Activated CD8-positive, alpha-beta T cell treated with anti-CD3 and anti-CD28 coated beads for 36 hours (primary cell): ENCODE data around the gene LIM2. TPM values are rescaled to one million over a fixed set of nuclear protein-coding genes. Genes with fewer than 3 reads are reported as not detected.

Source experiments
- ATAC-seq: fragments of 200-7000 bp; cut with Tn5 transposase; one replicate; pipeline ENCODE4 v1.10.0; 2021; ENCODE audit warnings: mild to moderate bottlenecking, moderate library complexity
- CTCF ChIA-PET: fragments of 350-600 bp; sonication (Branson Sonifier 250); formaldehyde crosslinking; loops from one replicate; lab custom pipeline; 2021; ENCODE audit warnings: antibody characterized with exemption; lab: Charles Lee
- POLR2A ChIA-PET: fragments of 350-600 bp; sonication (Branson Sonifier 250); formaldehyde crosslinking; loops from one replicate; lab custom pipeline; 2021; ENCODE audit warnings: antibody characterized with exemption; lab: Charles Lee
- DNase-seq: peaks from one replicate; pipeline ENCODE4 v3.0.0-alpha.2; 2020
- H3K27ac Mint-ChIP-seq: one replicate; pipeline ENCODE4 v1.8.0; 2021; ENCODE audit warnings: mild to moderate bottlenecking, mixed read lengths
- H3K27me3 Mint-ChIP-seq: one replicate; pipeline ENCODE4 v1.8.0; 2021; ENCODE audit warnings: mixed read lengths
- H3K36me3 Mint-ChIP-seq: one replicate; pipeline ENCODE4 v1.8.0; 2021; ENCODE audit warnings: low read depth, mixed read lengths
- H3K4me1 Mint-ChIP-seq: one replicate; pipeline ENCODE4 v1.8.0; 2021; ENCODE audit warnings: low read depth, mixed read lengths
- H3K4me3 Mint-ChIP-seq: one replicate; pipeline ENCODE4 v1.8.0; 2021; ENCODE audit warnings: mild to moderate bottlenecking, moderate library complexity, mixed read lengths
- H3K9me3 Mint-ChIP-seq: one replicate; pipeline ENCODE4 v1.8.0; 2021; ENCODE audit warnings: mixed read lengths
- CTCF ChIP-seq: fragments of 200-600 bp; IDR thresholded peaks from one replicate; pipeline ENCODE4 v1.8.0; 2022; ENCODE audit warnings: antibody characterized with exemption, mild to moderate bottlenecking
- intact Hi-C: fragments of 100-400 bp; cut with micrococcal nuclease; formaldehyde crosslinking; loops from one replicate; pipeline ENCODE4 v1.10.0; 2022
- total RNA-seq, 2 experiments: library from RNA; stranded (reverse); gene quantifications; one replicate each; pipeline ENCODE4 v1.2.3, GENCODE V29; 2021

The LIM2 gene
- total RNA-seq, 2 experiments from 2014 or later: 1.4 to 2.6 TPM

GRCh38 chr19:51389143-51389542 lies 1.4 kb upstream of the LIM2 start:
- no peak for DNase-seq
- Mint-ChIP-seq H3K36me3 (peaks cover 1% of the 10 kb centered on the region), H3K9me3 (peaks cover 1% of the 10 kb centered on the region), H3K4me3 (no peak overlapping the region), H3K4me1 (peaks cover 36% of the 10 kb centered on the region), H3K27me3 (no peaks in the 10 kb centered on the region), H3K27ac (no peak overlapping the region)
- no peak for TF ChIP-seq CTCF
- ChIA-PET CTCF (no interaction called here), POLR2A (interaction anchor here (2.4 to 3.0 kb wide), 2 partner anchors 10 to 18 kb away, joined by 8 to 15 read pairs; partner anchors contain the start of gene NKG7)
- intact Hi-C loops: no loop called here
- no peak for ATAC-seq

- Mint-ChIP-seq H3K4me1 (peaks cover 23% of the 10 kb centered on the region), H3K9me3 (peaks cover 2% of the 10 kb centered on the region), H3K4me3 (peak overlapping the region; percentile 44), H3K27me3 (no peaks in the 10 kb centered on the region), H3K36me3 (peaks cover 2% of the 10 kb centered on the region), H3K27ac (peak overlapping the region; percentile 57)
- no peak for TF ChIP-seq CTCF
- ATAC-seq (peak; percentile 27), DNase-seq (no peak)
- ChIA-PET POLR2A (interaction anchor here (0.7 to 3.0 kb wide), 3 partner anchors 8 to 16 kb away, joined by 3 to 15 read pairs (median 8); partner anchors contain the start of gene NKG7), CTCF (interaction anchor here (1.0 to 1.3 kb wide), 2 partner anchors 11 to 48 kb away, joined by 3 to 4 read pairs; no protein-coding TSS in a partner anchor)
- intact Hi-C loops: no loop called here
Observed at GRCh38 chr19:51386882-51387520, 773 bp downstream of the LIM2 start.

- no peak for ATAC-seq
- H3K4me1 Mint-ChIP-seq: peaks cover 26% of the 10 kb centered on the region
- POLR2A ChIA-PET: interaction anchor here (0.8 to 2.2 kb wide), 3 partner anchors 9 to 16 kb away, joined by 3 to 11 read pairs (median 3); no protein-coding TSS in a partner anchor
- TF ChIP-seq CTCF: no peak
- H3K27me3 Mint-ChIP-seq: no peaks in the 10 kb centered on the region
- intact Hi-C loops: no loop called here
- DNase-seq: no peak
- H3K4me3 Mint-ChIP-seq: no peak overlapping the region
- H3K27ac Mint-ChIP-seq: no peak overlapping the region
- H3K9me3 Mint-ChIP-seq: peaks cover 9% of the 10 kb centered on the region
- peaks cover 4% of the 10 kb centered on the region for H3K36me3 Mint-ChIP-seq
- CTCF ChIA-PET: interaction anchor here (1.1 to 1.6 kb wide), 4 partner anchors 10 to 12 kb away, joined by 3 to 5 read pairs (median 4); partner anchors contain the start of gene NKG7
Observed at GRCh38 chr19:51382004-51382403, 5.8 kb downstream of the LIM2 start.

DNA sequence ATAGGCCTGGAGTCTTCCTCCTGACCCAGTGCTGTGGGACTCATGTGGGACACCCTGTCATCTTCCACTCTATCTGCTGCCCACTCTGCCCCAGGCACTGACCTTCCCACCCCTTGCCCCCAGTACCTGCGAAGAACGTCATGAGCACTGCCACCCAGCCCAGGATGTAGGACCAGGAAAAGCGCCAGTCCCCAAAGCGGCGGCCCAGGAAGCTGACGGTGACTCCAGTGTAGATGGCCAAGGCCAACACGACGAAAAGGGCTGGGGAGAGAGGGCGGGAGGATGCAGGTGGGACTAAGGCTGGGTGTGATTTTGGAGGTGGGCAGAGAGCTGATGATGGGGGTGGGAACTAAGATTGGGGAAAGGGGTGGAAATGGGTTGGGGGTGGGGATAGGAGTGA lies 7.4 kb downstream of the LIM2 start:
- ATAC-seq: no peak
- peak overlapping the region; percentile 56 for H3K27ac Mint-ChIP-seq
- peaks cover 5% of the 10 kb centered on the region for H3K36me3 Mint-ChIP-seq

More for the DNA sequence above, 7.4 kb downstream of the LIM2 start:
- Mint-ChIP-seq H3K4me3 (no peak overlapping the region), H3K4me1 (peaks cover 39% of the 10 kb centered on the region), H3K9me3 (peaks cover 9% of the 10 kb centered on the region), H3K27me3 (no peaks in the 10 kb centered on the region)
- ChIA-PET POLR2A (interaction anchor here (0.9 to 2.2 kb wide), 4 partner anchors 9 to 14 kb away, joined by 3 to 11 read pairs (median 4); no protein-coding TSS in a partner anchor), CTCF (interaction anchor here (1.6 to 2.6 kb wide), 2 partner anchors 11 to 13 kb away, joined by 4 to 8 read pairs; no protein-coding TSS in a partner anchor)
- intact Hi-C loops: no loop called here
- no peak for DNase-seq
- TF ChIP-seq CTCF: no peak
